HS-27A (cell line): ENCODE measurements around the gene HOXC10.
A peak's percentile ranks its signal among the peaks of the same experiment; 100 is the strongest.

Source experiments
- DNase-seq: peaks from one replicate; pipeline ENCODE4 v3.0.0-alpha.2; 2012; ENCODE audit warnings: low read depth, missing footprints

The HOXC10 gene

DNA sequence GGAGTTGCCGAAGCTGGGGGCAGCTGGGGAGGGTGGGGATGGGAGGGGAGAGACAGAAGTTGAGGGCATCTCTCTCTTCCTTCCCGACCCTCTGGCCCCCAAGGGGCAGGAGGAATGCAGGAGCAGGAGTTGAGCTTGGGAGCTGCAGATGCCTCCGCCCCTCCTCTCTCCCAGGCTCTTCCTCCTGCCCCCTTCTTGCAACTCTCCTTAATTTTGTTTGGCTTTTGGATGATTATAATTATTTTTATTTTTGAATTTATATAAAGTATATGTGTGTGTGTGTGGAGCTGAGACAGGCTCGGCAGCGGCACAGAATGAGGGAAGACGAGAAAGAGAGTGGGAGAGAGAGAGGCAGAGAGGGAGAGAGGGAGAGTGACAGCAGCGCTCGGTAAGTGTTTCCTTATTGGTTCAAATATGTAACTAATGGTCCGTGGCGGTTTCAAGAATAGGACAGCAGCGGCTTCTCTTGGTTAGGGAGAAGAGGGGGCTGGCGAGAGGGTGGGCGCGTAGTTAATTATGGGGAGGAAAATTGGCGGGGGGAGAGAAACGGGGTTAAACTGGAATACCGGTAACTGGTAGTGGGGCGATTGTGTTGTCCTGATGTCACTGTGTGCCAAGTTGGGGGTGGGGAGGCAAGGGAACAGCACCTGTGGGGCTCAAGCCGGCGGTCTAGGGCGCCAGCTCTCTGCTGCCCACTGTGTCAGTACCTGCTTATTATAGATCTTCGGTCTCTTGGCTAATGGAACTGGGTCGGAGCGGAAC is 32.3 kb downstream of the HOXC10 start:
- no peak for DNase-seq

DNA sequence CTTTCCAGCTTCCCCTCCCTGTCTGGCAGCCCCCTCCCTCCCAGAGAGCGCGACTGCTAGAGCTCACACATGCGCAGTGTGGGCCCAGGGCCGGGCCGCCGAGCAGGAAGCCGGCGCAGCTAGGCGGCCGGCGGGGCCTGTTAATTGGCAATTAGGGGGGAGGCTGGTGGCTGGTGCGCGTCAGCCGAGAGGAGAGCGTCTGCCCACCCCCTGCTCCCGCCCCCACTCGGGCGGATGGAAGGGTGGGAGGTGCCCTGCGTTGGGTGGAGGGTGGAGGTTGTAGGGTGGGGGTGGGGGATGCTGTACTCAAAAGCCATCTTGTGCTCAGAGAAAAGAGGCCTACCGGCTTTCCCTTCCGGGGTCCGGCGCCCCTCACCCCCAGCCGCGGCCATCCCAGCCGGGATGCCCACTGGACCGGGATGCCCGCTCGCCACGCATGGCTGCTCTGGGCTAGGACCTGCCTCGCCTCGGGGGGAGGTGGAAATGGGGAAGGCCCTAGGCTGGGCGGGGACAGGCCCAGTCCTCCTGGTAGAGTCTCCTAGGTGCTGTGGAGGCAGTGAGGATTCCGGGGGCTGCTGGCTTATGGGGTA is 33.0 kb downstream of the HOXC10 start:
- DNase-seq = peak; percentile 77

DNA sequence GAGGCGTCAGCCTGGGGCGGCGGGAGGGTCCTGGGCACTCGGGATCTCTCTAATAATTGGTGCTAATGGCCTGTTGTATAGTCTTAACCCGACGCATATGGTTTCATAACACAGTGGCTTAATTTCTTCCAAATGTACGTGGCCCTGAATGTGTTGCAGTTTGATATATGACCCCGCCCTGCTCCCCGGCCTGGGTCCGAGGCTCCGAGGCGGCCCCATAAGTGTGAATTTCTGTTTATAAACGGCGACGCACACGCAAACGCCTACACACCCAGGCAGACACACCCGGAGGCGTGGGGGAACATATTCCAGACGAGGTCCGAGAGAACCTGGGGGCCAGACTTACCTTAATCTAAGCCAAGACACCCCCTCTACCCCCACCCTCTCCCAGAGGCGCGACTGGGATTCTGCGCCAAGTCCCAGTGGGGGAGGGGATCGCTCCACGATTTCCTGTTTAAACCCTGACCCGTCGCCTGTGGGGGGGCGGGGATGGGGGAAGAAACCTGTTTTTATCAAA is 33.6 kb downstream of the HOXC10 start:
- no peak for DNase-seq

DNA sequence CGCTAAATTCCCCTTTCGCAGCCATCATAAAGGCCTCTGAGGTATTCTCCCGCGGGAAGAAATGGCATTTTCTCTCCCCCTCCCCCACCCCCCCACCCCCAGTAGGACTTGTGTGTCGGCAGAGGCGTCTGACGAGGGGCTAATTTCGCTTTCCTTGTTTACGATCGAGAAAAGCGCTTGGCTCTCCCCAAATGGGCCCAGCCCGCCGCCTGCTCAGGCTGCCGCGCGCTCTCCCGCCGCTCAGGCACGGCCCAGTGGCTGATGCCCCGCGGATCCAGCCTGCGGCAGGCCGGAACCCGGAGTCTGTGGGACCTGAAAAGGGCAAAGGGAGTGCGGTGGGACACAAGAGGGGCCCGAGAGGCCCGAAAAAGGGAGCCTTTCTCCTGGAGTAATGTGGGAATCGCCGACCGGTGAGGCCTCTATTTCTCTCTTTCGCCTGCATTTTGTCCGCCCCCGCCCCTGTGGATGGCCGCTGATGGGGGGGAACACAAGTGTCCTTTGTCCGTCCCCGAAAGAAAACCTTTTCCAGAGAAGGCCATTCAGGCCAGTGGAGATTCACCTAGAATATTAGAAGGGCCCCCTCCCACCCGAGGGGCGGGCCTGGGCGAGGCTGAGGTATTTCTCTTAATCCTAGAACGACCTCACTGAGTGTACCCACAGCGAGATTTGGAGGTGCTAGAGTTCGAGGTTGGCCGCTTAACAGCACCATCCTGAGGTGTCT is 34.3 kb downstream of the HOXC10 start:
- no peak for DNase-seq

DNA sequence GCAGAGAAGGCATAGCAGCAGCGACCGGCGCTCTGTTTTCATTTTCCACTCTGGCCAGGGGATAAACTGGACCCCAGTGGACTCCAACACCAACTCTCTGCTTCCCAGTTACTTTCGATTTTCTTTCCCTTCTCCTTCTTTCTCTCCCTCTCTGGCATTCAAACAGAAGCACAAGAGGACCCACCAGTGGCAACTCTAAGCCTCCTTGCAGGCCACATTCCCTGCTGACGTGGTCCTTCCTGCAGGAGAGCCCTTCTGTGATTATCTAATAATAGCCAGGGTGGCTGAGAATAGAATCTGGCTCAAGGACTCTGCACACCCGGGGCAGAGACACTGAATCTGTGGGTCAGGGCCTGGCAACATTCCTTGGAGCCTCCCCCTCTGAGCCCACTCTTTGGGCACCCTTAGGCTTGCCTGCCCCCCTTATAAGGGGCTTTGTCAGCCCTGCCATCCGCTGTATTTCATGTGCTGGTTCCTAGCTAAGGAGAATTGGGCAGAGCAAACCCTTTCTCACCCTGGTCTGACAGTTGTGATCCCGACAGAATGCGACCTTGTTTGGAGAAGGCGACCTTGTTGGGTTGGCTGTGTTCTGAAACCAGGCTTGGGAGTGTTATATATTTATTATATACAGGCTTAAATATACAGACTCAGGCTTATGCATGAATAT is 35.1 kb downstream of the HOXC10 start:
- no peak for DNase-seq

DNA sequence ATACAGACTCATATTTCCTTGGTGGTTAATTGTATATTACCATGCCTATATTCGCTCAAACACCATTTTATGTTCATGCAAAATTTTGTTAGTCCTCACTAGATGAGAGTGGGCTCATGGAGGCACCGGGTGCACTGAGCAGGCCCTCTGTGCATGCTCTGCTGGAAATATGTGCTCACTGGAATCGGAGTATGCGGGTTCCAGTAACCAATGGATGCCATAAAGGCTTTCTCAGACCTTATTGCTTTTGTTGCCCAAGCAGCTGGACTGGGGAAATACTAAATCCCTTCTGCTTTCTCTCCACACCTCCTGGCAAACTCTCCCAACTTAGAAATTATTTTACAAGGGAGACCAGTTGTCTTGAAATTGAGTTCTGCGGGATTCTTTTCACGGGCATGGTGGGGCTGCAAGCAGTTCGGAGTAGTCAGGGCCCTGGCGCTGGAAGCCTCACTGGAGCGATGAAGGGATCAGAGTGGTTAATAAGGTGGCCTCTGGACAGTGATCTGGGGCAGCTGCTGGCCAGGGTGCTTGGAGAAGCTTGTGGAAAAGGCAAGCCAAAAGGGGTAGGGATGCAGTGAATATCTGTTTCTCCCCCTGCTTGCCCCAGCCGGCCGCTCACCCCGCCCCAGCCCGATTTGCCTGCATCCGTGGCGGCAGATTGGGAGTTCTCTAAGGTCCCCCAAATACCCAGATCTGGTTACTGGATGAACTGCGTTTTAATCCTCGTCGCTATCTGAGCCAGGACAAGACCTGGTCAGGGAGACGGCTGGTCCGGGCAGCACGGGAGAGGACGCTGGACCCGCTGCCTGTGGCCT is 35.9 kb downstream of the HOXC10 start:
- no peak for DNase-seq

DNA sequence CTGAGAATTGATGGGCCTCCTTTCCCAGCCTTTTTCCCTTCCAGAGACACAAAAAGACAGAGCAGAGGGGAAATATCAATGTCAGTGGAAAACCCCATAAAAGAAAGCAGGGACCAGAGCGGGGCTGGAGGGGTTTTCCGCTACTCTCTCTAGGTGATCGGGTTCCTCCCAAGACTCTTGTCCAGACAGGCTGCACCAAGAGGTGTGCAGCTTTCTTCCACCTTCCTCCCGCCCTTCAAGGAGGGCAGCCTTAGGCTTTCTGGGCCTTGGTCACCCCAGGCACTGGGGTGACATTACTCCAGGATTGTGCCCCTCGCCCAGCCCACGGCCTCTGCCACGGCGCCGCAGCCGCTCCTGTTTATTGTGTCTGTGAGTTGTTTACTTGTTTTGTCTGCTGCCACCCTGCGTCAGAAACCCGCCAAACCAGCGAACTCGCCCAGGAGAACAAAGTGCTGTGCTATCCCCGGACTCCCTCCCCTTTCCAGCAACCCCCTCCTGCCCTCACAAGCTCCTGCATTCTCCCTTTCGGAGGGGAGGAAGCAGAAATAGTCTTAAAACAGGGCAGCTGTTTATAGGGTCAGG is 36.6 kb downstream of the HOXC10 start:
- DNase-seq = no peak

DNA sequence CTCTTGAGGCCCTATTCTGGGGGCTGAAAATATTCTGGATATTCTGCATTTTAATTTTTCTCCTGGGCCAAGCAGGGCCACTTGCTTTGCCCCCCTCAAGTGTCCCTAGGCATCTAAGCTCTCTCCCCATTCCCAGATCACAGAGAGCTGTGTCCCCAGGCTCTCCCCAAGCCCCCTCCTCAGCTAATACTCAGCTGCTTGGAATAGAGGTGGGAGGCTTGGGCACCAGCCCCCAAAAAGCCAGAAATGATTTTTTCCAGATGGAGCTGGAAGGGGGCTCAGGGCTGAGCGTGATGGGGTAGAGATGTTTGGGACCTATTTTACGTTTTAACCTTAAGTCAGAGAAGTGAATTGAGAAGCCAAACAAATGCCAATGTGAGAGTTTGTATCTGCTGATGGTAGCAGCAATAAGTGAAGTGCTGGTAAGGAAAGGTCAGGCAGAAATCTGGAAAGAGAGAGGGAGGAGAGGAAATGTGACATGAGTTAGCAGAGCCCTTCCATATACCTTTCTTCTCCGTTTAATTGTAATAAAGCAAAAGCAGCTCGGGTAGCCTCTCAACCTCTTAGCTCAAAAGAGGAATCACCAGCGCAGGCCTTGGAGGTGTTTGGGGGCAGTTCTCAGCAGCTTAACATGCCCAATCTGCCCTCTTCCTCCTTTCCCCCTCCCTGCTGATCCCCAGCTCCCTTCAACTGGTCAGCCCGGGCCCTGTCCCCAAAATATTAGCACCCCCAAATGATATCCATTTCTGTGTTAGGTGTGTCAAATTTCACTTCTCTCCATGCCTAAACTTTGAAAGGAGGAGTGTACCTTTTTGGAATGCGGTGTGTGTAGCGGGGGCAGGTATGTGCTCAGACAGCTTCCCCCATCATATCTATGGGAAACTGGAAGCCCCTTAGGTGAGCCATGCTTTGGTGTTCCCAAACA is 38.3 kb downstream of the HOXC10 start:
- no peak for DNase-seq

DNA sequence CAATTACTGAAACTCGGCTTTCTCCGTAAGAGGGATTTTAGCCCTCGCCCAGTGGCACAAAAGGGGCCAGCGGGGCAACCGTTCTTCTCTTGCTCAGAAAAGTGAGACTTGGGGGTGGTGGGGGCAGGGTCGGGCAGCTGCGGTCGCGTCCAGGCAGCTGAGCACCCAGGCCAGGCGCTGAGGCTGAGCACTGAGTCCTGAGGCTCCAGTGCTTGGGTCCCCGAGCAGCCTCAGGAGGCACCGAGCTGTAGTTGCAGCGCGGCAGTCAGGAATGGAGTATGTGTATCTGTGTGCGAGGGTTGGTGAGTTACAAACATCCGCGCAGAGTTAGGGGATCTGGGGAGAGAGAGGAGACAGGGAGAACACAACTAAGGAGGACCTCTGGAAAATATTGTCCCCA is 39.2 kb downstream of the HOXC10 start:
- DNase-seq = no peak

DNA sequence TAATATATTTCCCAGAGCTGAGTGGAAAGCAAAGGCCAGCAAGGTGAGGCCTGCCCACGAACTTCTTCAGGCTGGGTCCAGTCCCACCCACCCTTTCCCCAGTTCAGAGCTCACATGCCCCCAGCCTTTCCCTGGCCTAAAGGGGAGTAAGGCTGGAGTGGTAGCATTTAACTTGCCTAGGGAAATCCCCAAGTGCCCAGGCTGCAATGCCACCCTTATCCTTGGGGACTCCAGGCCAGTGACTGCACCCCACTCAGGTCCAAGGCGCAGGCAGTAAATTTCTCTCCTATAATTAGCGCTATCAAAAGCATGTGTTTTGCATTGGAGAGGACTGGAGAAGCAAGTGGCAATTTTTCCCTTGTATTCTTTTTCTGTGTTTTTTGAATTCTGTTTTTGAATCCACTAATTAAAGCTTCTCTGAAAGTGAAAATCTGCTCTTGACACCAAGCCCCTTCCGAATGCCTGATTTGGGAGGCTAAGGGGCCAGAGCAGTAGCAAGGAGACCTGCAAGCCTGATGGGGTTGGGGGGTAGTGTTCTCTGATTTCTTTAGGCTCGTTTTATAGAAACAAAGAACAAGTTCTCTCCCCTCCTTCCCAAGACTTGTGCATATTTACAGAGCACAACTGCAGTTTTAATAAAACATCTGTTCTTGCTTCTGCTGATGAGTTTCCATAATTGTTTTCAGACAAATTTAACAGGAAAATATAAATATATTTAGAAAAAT is 39.8 kb downstream of the HOXC10 start:
- DNase-seq = no peak

DNA sequence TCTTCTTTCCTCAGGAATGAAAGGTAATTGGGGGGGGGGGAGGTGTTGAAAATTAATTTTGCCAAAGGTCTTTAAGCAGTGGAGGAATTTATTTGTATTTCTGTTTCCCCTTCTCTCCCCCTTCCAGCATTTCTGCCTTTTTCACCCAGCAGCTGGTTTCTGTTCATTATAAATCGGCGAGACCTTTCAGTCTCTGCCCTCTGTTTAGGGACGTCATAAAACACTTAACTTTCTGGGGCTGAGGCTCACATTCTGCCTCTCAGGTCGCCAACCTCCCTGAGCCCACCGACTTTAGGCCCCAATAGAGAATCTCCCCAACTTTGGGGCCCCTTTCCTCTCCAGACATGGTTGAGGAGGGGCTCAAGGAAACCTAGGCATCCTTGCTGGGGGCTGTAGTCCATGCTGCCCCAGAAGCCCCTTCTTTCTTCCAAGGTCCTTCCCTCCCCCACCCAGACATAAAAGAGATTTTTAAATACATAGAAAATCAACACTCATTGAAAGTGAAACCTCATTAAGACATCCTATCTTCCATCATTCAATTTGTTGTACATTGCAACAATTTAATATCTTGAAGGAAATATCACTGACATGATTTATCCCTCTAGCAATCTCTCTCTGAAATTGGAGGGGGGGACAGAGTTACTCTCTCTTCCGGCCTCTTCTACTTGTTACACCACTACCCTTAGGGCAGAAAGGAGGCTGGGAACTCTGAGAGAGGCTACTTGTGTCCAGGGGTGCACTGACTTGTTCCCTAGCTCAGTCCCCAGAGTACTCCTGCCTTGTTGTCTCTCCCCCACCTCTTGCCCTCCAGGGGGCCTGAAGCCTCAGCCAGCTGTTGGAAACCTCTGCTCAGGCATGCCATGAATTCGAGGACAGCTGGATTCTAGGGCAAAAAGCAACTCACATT is 40.8 kb downstream of the HOXC10 start:
- DNase-seq = no peak

DNA sequence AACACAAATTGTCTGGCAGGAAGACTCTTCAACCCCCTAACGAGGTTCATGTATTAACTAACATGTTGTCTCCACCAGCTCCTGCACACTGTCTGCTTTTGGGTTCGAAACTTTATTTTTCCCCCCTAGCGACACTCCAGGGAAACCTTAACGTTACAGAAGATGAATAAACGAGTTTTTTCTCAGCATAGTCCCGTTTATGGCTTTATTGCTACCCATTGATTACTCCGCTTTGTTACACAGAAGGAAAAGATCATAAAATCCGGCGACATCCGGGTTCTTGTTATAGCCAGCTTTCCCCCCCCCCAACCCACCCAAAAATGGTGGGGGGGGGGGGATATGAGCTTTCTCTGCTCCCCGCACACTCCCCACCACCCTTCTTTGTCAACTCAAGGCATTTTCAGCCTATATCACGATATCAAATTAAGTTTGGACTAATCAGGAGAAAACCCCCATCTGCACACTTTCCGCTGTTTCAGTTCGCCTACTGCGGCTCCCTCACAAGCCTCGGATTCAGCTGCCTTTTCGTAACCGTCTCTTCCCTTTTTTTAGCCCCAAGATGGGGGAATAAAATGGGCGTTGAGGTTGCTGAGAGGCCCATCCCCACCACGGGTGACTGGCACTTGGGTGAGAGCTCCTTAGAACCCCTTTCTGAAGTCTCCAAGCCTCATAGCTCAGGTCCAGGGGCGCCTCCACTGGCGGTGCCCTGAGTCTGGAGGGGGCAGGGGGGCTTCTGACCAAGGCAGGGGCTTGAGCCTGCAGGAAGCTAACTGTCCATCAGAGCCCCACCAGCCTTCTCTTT is 41.9 kb downstream of the HOXC10 start:
- no peak for DNase-seq

DNA sequence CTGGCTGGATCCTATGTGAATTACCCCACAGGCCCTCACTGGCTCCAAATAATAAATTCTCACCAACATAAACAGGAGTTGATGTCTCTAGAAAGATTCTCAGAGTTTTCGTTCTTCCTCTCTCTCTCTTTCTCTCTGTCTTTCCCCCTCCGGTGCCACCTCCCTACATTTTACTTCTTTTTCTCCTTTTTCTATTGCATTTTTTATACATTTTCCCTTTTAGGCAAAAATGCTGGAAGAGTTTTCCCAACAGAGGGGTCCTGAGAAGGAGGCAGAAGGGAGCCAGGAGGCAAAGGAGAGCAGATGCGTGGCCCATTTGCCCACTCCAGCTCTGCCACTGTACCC is 42.5 kb downstream of the HOXC10 start:
- no peak for DNase-seq

DNA sequence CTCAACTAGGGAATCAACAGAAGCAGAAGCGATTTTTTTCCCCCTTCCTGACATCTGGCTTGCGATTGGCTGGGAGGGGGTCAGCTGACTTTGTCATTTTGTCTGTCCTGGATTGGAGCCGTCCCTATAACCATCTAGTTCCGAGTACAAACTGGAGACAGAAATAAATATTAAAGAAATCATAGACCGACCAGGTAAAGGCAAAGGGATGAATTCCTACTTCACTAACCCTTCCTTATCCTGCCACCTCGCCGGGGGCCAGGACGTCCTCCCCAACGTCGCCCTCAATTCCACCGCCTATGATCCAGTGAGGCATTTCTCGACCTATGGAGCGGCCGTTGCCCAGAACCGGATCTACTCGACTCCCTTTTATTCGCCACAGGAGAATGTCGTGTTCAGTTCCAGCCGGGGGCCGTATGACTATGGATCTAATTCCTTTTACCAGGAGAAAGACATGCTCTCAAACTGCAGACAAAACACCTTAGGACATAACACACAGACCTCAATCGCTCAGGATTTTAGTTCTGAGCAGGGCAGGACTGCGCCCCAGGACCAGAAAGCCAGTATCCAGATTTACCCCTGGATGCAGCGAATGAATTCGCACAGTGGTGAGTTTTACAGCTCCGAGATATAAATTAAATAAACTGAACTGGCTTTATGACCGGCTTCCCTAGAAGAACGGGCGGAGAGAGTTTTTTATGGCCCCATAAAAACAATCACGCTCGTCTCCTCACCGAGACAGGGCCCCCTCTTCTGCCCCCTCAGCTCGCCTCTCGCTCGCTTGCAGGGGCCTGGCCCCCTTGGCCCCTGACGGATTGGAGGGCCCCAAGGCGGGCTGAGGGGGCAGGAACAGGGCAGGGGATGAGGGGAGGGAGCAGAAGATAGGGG is 43.6 kb downstream of the HOXC10 start, which contains the start of gene HOXC6:
TSS of gene HOXC6 (plus strand) at position 127 of the 888 bp plus-strand sequence. CDS start at position 209, 82 bp downstream.
- DNase-seq = no peak

DNA sequence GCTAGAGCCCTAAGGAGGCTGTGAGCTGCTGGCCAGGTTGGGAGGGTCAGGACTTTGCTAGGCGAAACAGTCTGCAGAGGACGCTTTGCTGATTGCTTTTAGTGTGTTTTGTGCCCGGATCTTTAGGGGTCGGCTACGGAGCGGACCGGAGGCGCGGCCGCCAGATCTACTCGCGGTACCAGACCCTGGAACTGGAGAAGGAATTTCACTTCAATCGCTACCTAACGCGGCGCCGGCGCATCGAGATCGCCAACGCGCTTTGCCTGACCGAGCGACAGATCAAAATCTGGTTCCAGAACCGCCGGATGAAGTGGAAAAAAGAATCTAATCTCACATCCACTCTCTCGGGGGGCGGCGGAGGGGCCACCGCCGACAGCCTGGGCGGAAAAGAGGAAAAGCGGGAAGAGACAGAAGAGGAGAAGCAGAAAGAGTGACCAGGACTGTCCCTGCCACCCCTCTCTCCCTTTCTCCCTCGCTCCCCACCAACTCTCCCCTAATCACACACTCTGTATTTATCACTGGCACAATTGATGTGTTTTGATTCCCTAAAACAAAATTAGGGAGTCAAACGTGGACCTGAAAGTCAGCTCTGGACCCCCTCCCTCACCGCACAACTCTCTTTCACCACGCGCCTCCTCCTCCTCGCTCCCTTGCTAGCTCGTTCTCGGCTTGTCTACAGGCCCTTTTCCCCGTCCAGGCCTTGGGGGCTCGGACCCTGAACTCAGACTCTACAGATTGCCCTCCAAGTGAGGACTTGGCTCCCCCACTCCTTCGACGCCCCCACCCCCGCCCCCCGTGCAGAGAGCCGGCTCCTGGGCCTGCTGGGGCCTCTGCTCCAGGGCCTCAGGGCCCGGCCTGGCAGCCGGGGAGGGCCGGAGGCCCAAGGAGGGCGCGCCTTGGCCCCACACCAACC is 44.8 kb downstream of the HOXC10 start:
- no peak for DNase-seq
